Skeletal muscle satellite cell (primary cell): ENCODE measurements around the gene LPIN1.
"Not testable (repeated sequence)": the region's sequence is repeated elsewhere in the genome, so short reads cannot be mapped to it uniquely, and the experiment has no call there.

Experiments
- H3K27me3 ChIP-seq: 2 replicates; pipeline ENCODE4 v1.7.0; 2013; ENCODE audit warnings: low read length; ENCODE audit not compliant: control insufficient read depth, insufficient read depth
- H3K36me3 ChIP-seq: 2 replicates; pipeline ENCODE4 v1.7.0; 2013; ENCODE audit warnings: mild to moderate bottlenecking, control low read depth, low read length; ENCODE audit not compliant: insufficient read depth
- H3K4me1 ChIP-seq: 2 replicates; pipeline ENCODE4 v1.7.0; 2013; ENCODE audit warnings: low read length; ENCODE audit not compliant: control insufficient read depth, insufficient read depth
- H3K4me2 ChIP-seq: 2 replicates; pipeline ENCODE4 v1.7.0; 2013; ENCODE audit warnings: mild to moderate bottlenecking, low read length
- H3K4me3 ChIP-seq: 2 replicates; pipeline ENCODE4 v1.7.0; 2013; ENCODE audit warnings: low read length
- H3K9ac ChIP-seq: 2 replicates; pipeline ENCODE4 v1.7.0; 2013; ENCODE audit warnings: mild to moderate bottlenecking, low read depth, low read length, moderate library complexity
- H3K9me3 ChIP-seq: replicated peaks from 2 replicates; pipeline ENCODE4 v1.7.0; 2013; ENCODE audit warnings: mild to moderate bottlenecking, control low read depth, low read length

LPIN1 gene

GRCh38 chr2:11810237-11810977, 64.0 kb downstream of the LPIN1 start:
- H3K4me3 ChIP-seq, result no peak overlapping the region
- H3K36me3 ChIP-seq, result peaks cover 35% of the 10 kb centered on the region
- H3K9ac ChIP-seq, result no peak overlapping the region
- no peaks in the 10 kb centered on the region for H3K4me1 ChIP-seq
- H3K27me3 ChIP-seq, result no peaks in the 10 kb centered on the region
- no peaks in the 10 kb centered on the region for H3K9me3 ChIP-seq
- H3K4me2 ChIP-seq, result no peak overlapping the region

- Histone ChIP-seq H3K9ac (no peak overlapping the region), H3K36me3 (peaks cover 32% of the 10 kb centered on the region)
Observed at GRCh38 chr2:11811036-11811654, 64.7 kb downstream of the LPIN1 start.

DNA sequence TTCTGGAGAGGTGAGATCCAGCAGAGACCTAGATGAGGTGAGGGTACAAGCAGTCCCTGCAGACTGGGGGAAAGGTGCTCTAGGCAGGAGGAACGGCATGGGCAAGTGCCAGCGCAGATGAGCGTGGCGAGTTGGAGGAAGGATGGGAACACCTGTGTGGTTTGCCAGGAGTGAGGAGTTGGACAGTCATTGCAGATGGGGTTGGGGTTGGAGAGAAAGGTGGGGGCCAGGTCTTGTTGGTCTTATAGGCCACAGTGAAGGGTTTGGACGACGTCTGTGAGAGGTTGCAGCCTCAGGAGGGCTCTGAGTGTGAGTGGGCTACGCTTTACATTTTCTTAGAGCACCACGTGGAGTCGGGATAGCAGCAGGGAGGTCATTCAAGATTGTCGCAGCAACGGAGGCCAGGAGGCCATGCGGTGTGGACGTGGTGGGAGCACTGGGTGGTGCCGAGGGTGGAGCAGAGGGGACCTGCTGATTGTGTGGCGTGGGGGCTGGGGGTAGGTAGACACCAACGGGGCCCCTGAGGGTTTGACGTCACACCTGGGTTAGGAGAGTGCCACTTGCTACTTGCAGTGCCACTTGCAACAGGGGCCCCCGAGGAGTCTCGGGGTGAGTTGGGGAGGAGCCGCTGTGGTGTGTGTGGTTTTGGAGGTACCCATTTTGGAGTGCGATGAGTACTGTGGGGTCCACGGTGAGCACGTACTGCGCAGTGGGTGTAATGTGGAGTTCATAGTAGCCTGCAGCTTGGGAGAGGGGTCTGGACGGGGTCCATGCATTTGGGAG, 66.2 kb downstream of the LPIN1 start:
- no peak overlapping the region for H3K4me2 ChIP-seq
- no peaks in the 10 kb centered on the region for H3K4me1 ChIP-seq
- peaks cover 22% of the 10 kb centered on the region for H3K36me3 ChIP-seq
- H3K27me3 ChIP-seq, result no peaks in the 10 kb centered on the region
- no peak overlapping the region for H3K9ac ChIP-seq
- no peaks in the 10 kb centered on the region for H3K9me3 ChIP-seq
- no peak overlapping the region for H3K4me3 ChIP-seq

More at GRCh38 chr2:11811036-11811654, 64.7 kb downstream of the LPIN1 start:
- H3K27me3 ChIP-seq, result no peaks in the 10 kb centered on the region
- no peaks in the 10 kb centered on the region for H3K9me3 ChIP-seq
- no peak overlapping the region for H3K4me2 ChIP-seq
- H3K4me3 ChIP-seq, result no peak overlapping the region
- H3K4me1 ChIP-seq, result no peaks in the 10 kb centered on the region

DNA sequence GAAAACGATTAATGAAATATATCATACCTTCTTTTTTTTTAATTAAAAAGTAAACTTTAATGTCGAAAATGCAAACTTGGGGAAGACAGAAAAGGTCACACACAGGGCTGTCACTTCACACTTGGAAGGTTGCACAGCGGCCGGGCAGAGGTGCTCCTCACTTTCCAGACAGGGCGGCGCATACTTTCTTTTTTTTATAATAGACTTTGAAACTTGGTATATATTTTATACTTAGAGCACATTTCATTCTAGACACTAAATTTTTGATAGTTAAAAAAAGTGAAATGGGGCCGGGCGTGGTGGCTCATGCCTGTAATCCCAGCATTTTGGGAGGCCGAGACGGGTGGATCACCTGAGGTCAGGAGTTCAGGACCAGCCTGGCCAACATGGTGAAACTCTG, 66.9 kb downstream of the LPIN1 start:
- H3K36me3 ChIP-seq, result peaks cover 17% of the 10 kb centered on the region
- not testable (repeated sequence) for H3K4me2 ChIP-seq, H3K9me3 ChIP-seq, H3K4me3 ChIP-seq, H3K9ac ChIP-seq, H3K4me1 ChIP-seq, H3K27me3 ChIP-seq

DNA sequence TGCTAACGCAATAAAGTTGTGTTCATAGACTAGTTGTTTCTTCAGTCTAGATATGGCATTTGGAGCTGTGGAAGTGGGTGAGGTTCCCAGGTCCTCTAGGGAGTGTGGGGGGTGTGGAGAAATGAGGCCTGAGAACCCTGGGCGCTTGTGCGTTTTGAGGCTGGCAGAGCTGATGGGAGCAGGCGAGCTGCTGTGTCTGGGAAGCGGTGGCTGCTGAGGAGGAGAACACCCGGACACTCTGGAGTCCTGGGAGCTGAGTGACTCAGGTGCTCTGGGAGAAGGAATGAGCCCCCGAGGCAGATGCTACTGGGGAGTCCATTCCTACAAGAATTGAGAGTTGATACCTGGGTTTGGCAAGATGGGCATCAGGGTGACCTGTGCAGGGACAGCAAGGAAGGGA, 67.5 kb downstream of the LPIN1 start:
- no peaks in the 10 kb centered on the region for H3K4me1 ChIP-seq
- H3K36me3 ChIP-seq, result peaks cover 15% of the 10 kb centered on the region
- H3K9me3 ChIP-seq, result no peaks in the 10 kb centered on the region
- no peak overlapping the region for H3K4me3 ChIP-seq
- no peak overlapping the region for H3K4me2 ChIP-seq
- no peak overlapping the region for H3K9ac ChIP-seq
- H3K27me3 ChIP-seq, result no peaks in the 10 kb centered on the region

- Histone ChIP-seq H3K27me3 (no peaks in the 10 kb centered on the region), H3K36me3 (peaks cover 23% of the 10 kb centered on the region), H3K4me3 (no peak overlapping the region), H3K9ac (no peak overlapping the region), H3K4me2 (no peak overlapping the region), H3K9me3 (no peaks in the 10 kb centered on the region), H3K4me1 (no peaks in the 10 kb centered on the region)
Observed at GRCh38 chr2:11814979-11815510, 68.6 kb downstream of the LPIN1 start.

- H3K4me2 ChIP-seq, result not testable (repeated sequence)
- peaks cover 34% of the 10 kb centered on the region for H3K36me3 ChIP-seq
Observed at GRCh38 chr2:11816935-11817334, 70.5 kb downstream of the LPIN1 start.

DNA sequence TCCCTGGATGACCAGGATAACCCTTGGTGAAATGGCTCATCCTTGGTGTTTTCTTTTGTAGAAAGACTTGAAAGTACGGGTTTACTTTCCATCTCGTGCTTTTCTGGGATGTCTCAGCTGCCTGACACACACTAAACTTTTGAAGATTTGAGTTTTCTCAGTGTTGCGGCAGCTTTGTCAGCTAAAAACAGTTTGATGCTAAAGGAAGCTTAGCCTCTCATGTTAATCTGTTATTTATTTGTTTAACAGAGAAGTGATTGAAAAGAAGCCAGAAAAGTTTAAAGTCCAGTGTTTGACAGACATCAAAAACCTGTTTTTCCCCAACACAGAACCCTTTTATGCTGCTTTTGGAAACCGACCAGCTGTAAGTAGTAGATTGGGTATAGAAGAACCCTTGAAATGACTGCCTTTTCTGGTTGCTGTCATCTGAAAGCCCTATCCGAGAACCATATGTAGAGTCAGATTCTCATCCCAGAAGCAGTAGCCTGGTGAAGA, 72.8 kb downstream of the LPIN1 start:
- no peaks in the 10 kb centered on the region for H3K9me3 ChIP-seq
- no peak overlapping the region for H3K4me3 ChIP-seq
- H3K4me2 ChIP-seq, result no peak overlapping the region
- H3K9ac ChIP-seq, result no peak overlapping the region
- no peaks in the 10 kb centered on the region for H3K27me3 ChIP-seq
- peaks cover 35% of the 10 kb centered on the region for H3K36me3 ChIP-seq
- H3K4me1 ChIP-seq, result no peaks in the 10 kb centered on the region

More at GRCh38 chr2:11816935-11817334, 70.5 kb downstream of the LPIN1 start:
- H3K27me3 ChIP-seq, H3K4me3 ChIP-seq, H3K9ac ChIP-seq, H3K9me3 ChIP-seq, H3K4me1 ChIP-seq: not testable (repeated sequence)

DNA sequence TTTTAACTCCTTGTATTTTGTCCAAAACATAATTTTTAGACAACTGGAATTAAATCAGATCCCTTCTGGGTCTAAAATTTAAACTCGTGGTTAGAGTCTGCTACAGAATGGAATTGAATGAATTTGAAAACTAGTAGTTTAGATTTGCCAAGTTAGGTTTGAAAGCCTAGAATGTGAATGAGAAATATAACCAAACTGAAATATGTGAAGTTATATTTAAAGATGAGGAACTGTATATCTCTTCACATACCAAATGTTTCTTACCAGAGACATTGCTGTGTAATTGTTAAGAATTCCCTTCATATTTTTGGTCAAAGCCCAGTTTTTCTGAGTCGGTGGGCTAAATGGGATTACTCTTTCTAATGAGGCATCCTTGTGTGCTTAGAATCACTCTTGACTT, 74.2 kb downstream of the LPIN1 start:
- no peak overlapping the region for H3K4me2 ChIP-seq
- H3K36me3 ChIP-seq, result peaks cover 38% of the 10 kb centered on the region
- H3K4me1 ChIP-seq, result no peaks in the 10 kb centered on the region
- H3K9ac ChIP-seq, result no peak overlapping the region
- H3K27me3 ChIP-seq, result no peaks in the 10 kb centered on the region
- H3K4me3 ChIP-seq, result no peak overlapping the region
- H3K9me3 ChIP-seq, result no peaks in the 10 kb centered on the region

- Histone ChIP-seq H3K36me3 (peaks cover 37% of the 10 kb centered on the region), H3K4me3 (no peak overlapping the region)
Observed at GRCh38 chr2:11821705-11822104, 75.3 kb downstream of the LPIN1 start.

DNA sequence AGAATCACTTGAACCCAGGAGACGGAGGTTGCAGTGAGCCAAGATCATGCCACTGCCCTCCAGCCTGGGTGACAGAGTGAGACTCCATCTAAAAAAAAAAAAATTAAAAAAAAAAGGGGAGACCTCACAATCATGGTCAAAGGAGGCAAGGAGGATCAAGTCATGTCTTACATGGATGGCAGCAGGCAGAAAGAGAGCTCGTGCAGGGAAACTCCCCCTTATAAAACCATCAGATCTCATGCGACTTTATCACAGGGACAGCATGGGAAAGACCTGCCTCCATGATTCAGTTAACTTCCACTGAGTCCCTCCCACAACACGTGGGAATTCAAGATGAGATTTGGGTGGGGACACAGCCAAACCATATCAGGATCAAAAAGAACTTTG, 75.9 kb downstream of the LPIN1 start:
- not testable (repeated sequence) for H3K9ac ChIP-seq, H3K4me1 ChIP-seq, H3K27me3 ChIP-seq, H3K4me2 ChIP-seq, H3K9me3 ChIP-seq, H3K4me3 ChIP-seq
- peaks cover 36% of the 10 kb centered on the region for H3K36me3 ChIP-seq

More at GRCh38 chr2:11821705-11822104, 75.3 kb downstream of the LPIN1 start:
- no peak overlapping the region for H3K9ac ChIP-seq
- H3K9me3 ChIP-seq, result no peaks in the 10 kb centered on the region
- no peaks in the 10 kb centered on the region for H3K27me3 ChIP-seq
- H3K4me1 ChIP-seq, result no peaks in the 10 kb centered on the region
- H3K4me2 ChIP-seq, result no peak overlapping the region
